ENCODE measurements around the gene PRMT7.

Gene PRMT7

GRCh38 chr16:68389750-68390371, 79.0 kb downstream of the PRMT7 start:
- DNase-seq (ENCODE audit: low read depth in 1 of 2, low spot score in 1 of 2), result no peak

- no peak for DNase-seq (ENCODE audit: low read depth in 1 of 2, low spot score in 1 of 2)
These were observed 82.5 kb downstream of the PRMT7 start for GRCh38 chr16:68393333-68393732.

- DNase-seq (ENCODE audit: low read depth in 1 of 2, low spot score in 1 of 2), result no peak
These were observed 84.5 kb downstream of the PRMT7 start for GRCh38 chr16:68395167-68395786.

GRCh38 chr16:68395815-68396214, 85.0 kb downstream of the PRMT7 start:
- DNase-seq (ENCODE audit: low read depth in 1 of 2, low spot score in 1 of 2), result no peak

GRCh38 chr16:68396481-68396880, 85.7 kb downstream of the PRMT7 start:
- peak; percentile 22 to 23 for DNase-seq (ENCODE audit: low read depth in 1 of 2, low spot score in 1 of 2)

GRCh38 chr16:68397710-68398201, 86.9 kb downstream of the PRMT7 start:
- no peak for DNase-seq (ENCODE audit: low read depth in 1 of 2, low spot score in 1 of 2)

GRCh38 chr16:68399456-68399855, 88.6 kb downstream of the PRMT7 start:
- no peak for DNase-seq (ENCODE audit: low read depth in 1 of 2, low spot score in 1 of 2)

GRCh38 chr16:68400083-68400923, 89.5 kb downstream of the PRMT7 start:
- no peak for DNase-seq (ENCODE audit: low read depth in 1 of 2, low spot score in 1 of 2)

GRCh38 chr16:68400924-68401460, 90.2 kb downstream of the PRMT7 start:
- no peak for DNase-seq (ENCODE audit: low read depth in 1 of 2, low spot score in 1 of 2)

GRCh38 chr16:68401871-68402747, 91.3 kb downstream of the PRMT7 start:
- no peak for DNase-seq (ENCODE audit: low read depth in 1 of 2, low spot score in 1 of 2)

- DNase-seq (ENCODE audit: low read depth in 1 of 2, low spot score in 1 of 2), result no peak
These were observed 91.9 kb downstream of the PRMT7 start for GRCh38 chr16:68402748-68403040.

GRCh38 chr16:68403177-68403576, 92.4 kb downstream of the PRMT7 start:
- no peak for DNase-seq (ENCODE audit: low read depth in 1 of 2, low spot score in 1 of 2)

GRCh38 chr16:68403704-68404103, 92.9 kb downstream of the PRMT7 start:
- no peak for DNase-seq (ENCODE audit: low read depth in 1 of 2, low spot score in 1 of 2)

- no peak for DNase-seq (ENCODE audit: low read depth in 1 of 2, low spot score in 1 of 2)
These were observed 94.0 kb downstream of the PRMT7 start for GRCh38 chr16:68404736-68405345.

GRCh38 chr16:68406458-68407152, 95.8 kb downstream of the PRMT7 start:
- DNase-seq (ENCODE audit: low read depth in 1 of 2, low spot score in 1 of 2), result no peak
